GM12891 (cell line): Measurements from ENCODE around the gene EYS.

Source experiments
- POLR2A ChIP-seq: IDR thresholded peaks from 2 replicates; pipeline ENCODE4 v1.6.1; 2011; ENCODE audit warnings: low read depth, low read length, control low read depth
- POLR2AphosphoS5 ChIP-seq: IDR thresholded peaks from 2 replicates; pipeline ENCODE4 v1.6.1; 2011; ENCODE audit warnings: low read depth, low read length, control low read depth
- POU2F2 ChIP-seq: IDR thresholded peaks from 2 replicates; pipeline ENCODE4 v1.6.1; 2011; ENCODE audit warnings: low read depth, mild to moderate bottlenecking, control low read depth, low read length, moderate library complexity
- SPI1 ChIP-seq: IDR thresholded peaks from 2 replicates; pipeline ENCODE4 v1.6.1; 2011; ENCODE audit warnings: low read depth, low read length, control low read depth
- TAF1 ChIP-seq: IDR thresholded peaks from 2 replicates; pipeline ENCODE4 v1.6.1; 2011; ENCODE audit warnings: low read depth, low read length, control low read depth

- no peak for TF ChIP-seq POLR2A
- no peak for TF ChIP-seq POU2F2
- no peak for TF ChIP-seq POLR2AphosphoS5
- no peak for TF ChIP-seq TAF1
- TF ChIP-seq SPI1 = no peak
Measured at GRCh38 chr6:65126667-65127066, 580.4 kb downstream of the EYS start.
